ENCODE measurements around the gene CERS5. TPM values are rescaled to one million over a fixed set of nuclear protein-coding genes. Genes with fewer than 3 reads are reported as not detected.
A peak's percentile ranks its signal among the peaks of the same experiment; 100 is the strongest.

CERS5 gene
- polyA plus RNA-seq, 1 donor (not counting 4 experiments of a cell fraction or from before 2014, with no cell fraction given), result 72.3 TPM

DNA sequence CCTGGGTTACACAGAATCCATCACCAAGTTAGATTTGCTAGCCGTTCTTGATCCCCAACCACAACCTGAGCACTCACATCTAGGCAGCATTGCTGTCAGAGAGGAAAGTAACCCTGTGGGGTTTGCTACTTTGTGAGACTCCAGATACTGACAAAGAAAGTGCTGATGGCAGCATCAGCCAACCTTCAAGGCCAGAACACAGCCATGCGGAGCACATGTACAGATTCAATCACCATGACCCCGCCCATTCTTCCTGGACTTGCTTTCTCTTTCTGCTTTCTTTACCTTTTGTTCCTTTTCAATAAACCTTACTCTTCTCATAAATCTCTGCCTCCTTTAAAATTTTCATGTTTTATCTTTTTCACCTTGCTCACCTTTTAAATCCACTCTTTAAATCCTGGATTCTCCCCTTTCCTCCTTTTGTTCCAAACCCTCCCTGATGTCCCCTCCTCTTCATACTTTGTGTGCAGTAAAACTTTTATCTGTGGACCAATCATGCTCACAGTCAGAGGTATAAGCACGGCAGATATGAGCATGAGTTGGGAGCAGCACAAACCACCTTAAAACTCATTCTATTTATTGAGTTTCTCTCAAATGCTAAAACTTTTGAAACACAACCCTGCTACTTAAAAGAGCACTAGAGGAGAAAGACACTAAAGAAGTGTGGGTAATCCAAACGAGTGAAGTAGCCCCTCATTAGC, 21.9 kb upstream of the CERS5 start:
- peak overlapping the region; percentile 45 for H3K9ac ChIP-seq (ENCODE audit: control insufficient read depth, extremely low read depth, insufficient read depth, low read length)
- H3K27me3 ChIP-seq (ENCODE audit: control insufficient read depth, extremely low read depth, insufficient read depth, low read length), result no peaks in the 10 kb centered on the region
- DNase-seq (ENCODE audit: low read depth, low spot score), result no peak
- H3K79me2 ChIP-seq (ENCODE audit: control insufficient read depth, insufficient read depth, low read length), result peaks cover 47% of the 10 kb centered on the region
- TF ChIP-seq, protein P1, sequence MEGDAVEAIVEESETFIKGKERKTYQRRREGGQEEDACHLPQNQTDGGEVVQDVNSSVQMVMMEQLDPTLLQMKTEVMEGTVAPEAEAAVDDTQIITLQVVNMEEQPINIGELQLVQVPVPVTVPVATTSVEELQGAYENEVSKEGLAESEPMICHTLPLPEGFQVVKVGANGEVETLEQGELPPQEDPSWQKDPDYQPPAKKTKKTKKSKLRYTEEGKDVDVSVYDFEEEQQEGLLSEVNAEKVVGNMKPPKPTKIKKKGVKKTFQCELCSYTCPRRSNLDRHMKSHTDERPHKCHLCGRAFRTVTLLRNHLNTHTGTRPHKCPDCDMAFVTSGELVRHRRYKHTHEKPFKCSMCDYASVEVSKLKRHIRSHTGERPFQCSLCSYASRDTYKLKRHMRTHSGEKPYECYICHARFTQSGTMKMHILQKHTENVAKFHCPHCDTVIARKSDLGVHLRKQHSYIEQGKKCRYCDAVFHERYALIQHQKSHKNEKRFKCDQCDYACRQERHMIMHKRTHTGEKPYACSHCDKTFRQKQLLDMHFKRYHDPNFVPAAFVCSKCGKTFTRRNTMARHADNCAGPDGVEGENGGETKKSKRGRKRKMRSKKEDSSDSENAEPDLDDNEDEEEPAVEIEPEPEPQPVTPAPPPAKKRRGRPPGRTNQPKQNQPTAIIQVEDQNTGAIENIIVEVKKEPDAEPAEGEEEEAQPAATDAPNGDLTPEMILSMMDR (optimal IDR thresholded peaks at IDR 0.05 in 1 of 3, IDR thresholded peaks at IDR 0.05 in 1 of 3, conservative IDR thresholded peaks at IDR 0.05 in 1 of 3; ENCODE audit: extremely low read depth in 1 of 3, insufficient read depth in 2 of 3, low read length in 3 of 3), result no peak
- TF ChIP-seq EZH2 (IDR thresholded peaks at IDR 0.05; ENCODE audit: low read length), result no peak
- no peak for FAIRE-seq
- peaks cover 7% of the 10 kb centered on the region for H3K9me1 ChIP-seq (ENCODE audit: control insufficient read depth, extremely low read depth, insufficient read depth, low read length)
- no peaks in the 10 kb centered on the region for H3K9me3 ChIP-seq (ENCODE audit: control insufficient read depth, low read depth, low read length)
- no peak overlapping the region for H2AFZ ChIP-seq (ENCODE audit: control insufficient read depth, low read length)
- H3K4me2 ChIP-seq (ENCODE audit: control insufficient read depth, extremely low read depth, insufficient read depth, low read depth, low read length), result peak overlapping the region; percentile 51
- peak overlapping the region; percentile 61 for H3K27ac ChIP-seq (ENCODE audit: control insufficient read depth, insufficient read depth, low read length)
- peaks cover 51% of the 10 kb centered on the region for H3K4me1 ChIP-seq (ENCODE audit: control insufficient read depth, extremely low read depth, insufficient read depth, low read length)
- no peaks in the 10 kb centered on the region for H4K20me1 ChIP-seq (ENCODE audit: control insufficient read depth, extremely low read depth, insufficient read depth, low read length)
- dilution Hi-C loops (cut with MboI; ENCODE audit: extremely low pct_ligation_motif_present, low sequenced_read_pairs), result no loop called here
- peak overlapping the region in 1 of 3 experiments; percentile 11 for H3K4me3 ChIP-seq (ENCODE audit: control insufficient read depth in 2 of 3, extremely low read depth in 1 of 3, insufficient read depth in 2 of 3, low read depth in 1 of 3, low read length in 3 of 3)
- peaks cover 34 to 53% of the 10 kb centered on the region in 2 experiments for H3K36me3 ChIP-seq (ENCODE audit: control insufficient read depth in 2 of 2, extremely low read depth in 1 of 2, insufficient read depth in 2 of 2, low read length in 2 of 2)

DNA sequence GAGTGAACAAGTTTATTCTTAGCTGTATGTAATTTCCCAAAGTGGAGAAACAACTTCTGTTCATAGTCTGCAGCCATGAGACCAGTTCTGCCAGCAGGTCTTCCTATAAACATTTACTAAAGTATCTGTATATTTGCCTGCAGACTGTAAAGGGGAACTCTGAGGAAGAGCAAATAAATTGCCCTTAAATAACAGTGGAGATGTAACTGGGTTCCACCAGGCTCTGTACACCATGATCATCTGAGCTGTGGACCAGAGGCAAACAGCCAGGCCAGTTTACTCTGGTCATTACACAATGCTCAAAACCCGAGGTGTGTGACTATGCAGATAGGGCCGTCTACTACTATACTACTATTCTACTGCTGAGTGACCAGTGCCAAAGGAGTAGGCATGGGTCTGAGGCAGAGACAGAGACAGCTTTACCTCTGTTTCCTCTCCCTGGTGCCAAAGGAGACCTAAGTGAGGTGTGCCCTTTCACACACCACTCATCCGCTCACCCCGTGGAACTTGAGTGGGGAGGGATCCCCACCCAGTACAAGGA, 21.1 kb upstream of the CERS5 start:
- Histone ChIP-seq H3K4me2 (ENCODE audit: control insufficient read depth, extremely low read depth, insufficient read depth, low read depth, low read length) (peak overlapping the region; percentile 51), H3K27me3 (ENCODE audit: control insufficient read depth, extremely low read depth, insufficient read depth, low read length) (no peaks in the 10 kb centered on the region), H3K79me2 (ENCODE audit: control insufficient read depth, insufficient read depth, low read length) (peaks cover 49% of the 10 kb centered on the region), H4K20me1 (ENCODE audit: control insufficient read depth, extremely low read depth, insufficient read depth, low read length) (no peaks in the 10 kb centered on the region), H3K4me3 (ENCODE audit: control insufficient read depth in 2 of 3, extremely low read depth in 1 of 3, insufficient read depth in 2 of 3, low read depth in 1 of 3, low read length in 3 of 3) (peak overlapping the region in 1 of 3 experiments; percentile 11), H3K27ac (ENCODE audit: control insufficient read depth, insufficient read depth, low read length) (peak overlapping the region; percentile 61), H3K4me1 (ENCODE audit: control insufficient read depth, extremely low read depth, insufficient read depth, low read length) (peaks cover 51% of the 10 kb centered on the region), H3K9ac (ENCODE audit: control insufficient read depth, extremely low read depth, insufficient read depth, low read length) (peak overlapping the region; percentile 45), H3K9me3 (ENCODE audit: control insufficient read depth, low read depth, low read length) (no peaks in the 10 kb centered on the region), H3K9me1 (ENCODE audit: control insufficient read depth, extremely low read depth, insufficient read depth, low read length) (peaks cover 7% of the 10 kb centered on the region), H2AFZ (ENCODE audit: control insufficient read depth, low read length) (no peak overlapping the region), H3K36me3 (ENCODE audit: control insufficient read depth in 2 of 2, extremely low read depth in 1 of 2, insufficient read depth in 2 of 2, low read length in 2 of 2) (peaks cover 35 to 59% of the 10 kb centered on the region in 2 experiments)
- FAIRE-seq, result no peak
- no peak for DNase-seq (ENCODE audit: low read depth, low spot score)
- TF ChIP-seq EZH2 (IDR thresholded peaks at IDR 0.05; ENCODE audit: low read length), result no peak
- TF ChIP-seq, protein P1 (optimal IDR thresholded peaks at IDR 0.05 in 1 of 3, IDR thresholded peaks at IDR 0.05 in 1 of 3, conservative IDR thresholded peaks at IDR 0.05 in 1 of 3; ENCODE audit: extremely low read depth in 1 of 3, insufficient read depth in 2 of 3, low read length in 3 of 3), result no peak
- dilution Hi-C loops (cut with MboI; ENCODE audit: extremely low pct_ligation_motif_present, low sequenced_read_pairs), result no loop called here

All from keratinocyte (primary cell).